Activated naive CD4-positive, alpha-beta T cell treated with anti-CD3 and anti-CD28 coated beads for 36 hours (primary cell): Measurements from ENCODE around the gene TMEM200A. TPM values are rescaled to one million over a fixed set of nuclear protein-coding genes. Genes with fewer than 3 reads are reported as not detected.

Experiments
- CTCF ChIA-PET: fragments of 350-600 bp; sonication (Branson Sonifier 250); formaldehyde crosslinking; loops from one replicate; lab custom pipeline; 2021; ENCODE audit warnings: antibody characterized with exemption; lab: Charles Lee
- DNase-seq: peaks from one replicate; pipeline ENCODE4 v3.0.0-alpha.2; 2020
- H3K27ac Mint-ChIP-seq: one replicate; pipeline ENCODE4 v1.8.0; 2021; ENCODE audit warnings: mild to moderate bottlenecking, mixed read lengths
- H3K27me3 Mint-ChIP-seq: one replicate; pipeline ENCODE4 v1.8.0; 2021; ENCODE audit warnings: low read depth, mixed read lengths
- H3K36me3 Mint-ChIP-seq: one replicate; pipeline ENCODE4 v1.8.0; 2021; ENCODE audit warnings: low read depth, mixed read lengths
- H3K4me1 Mint-ChIP-seq: one replicate; pipeline ENCODE4 v1.8.0; 2021; ENCODE audit warnings: low read depth, mixed read lengths
- H3K4me3 Mint-ChIP-seq: one replicate; pipeline ENCODE4 v1.8.0; 2021; ENCODE audit warnings: mild to moderate bottlenecking, moderate library complexity, mixed read lengths
- H3K9me3 Mint-ChIP-seq: one replicate; pipeline ENCODE4 v1.8.0; 2021; ENCODE audit warnings: mixed read lengths
- intact Hi-C: fragments of 100-400 bp; cut with micrococcal nuclease; formaldehyde crosslinking; loops from one replicate; pipeline ENCODE4 v1.15.1; 2023
- total RNA-seq, 2 experiments: library from RNA; stranded (reverse); gene quantifications; one replicate each; pipeline ENCODE4 v1.2.3, GENCODE V29; 2021

TMEM200A gene
- total RNA-seq, 2 experiments from 2014 or later, result not detected

GRCh38 chr6:130467146-130468050, 101.6 kb downstream of the TMEM200A start:
- no peaks in the 10 kb centered on the region for H3K36me3 Mint-ChIP-seq
- H3K27me3 Mint-ChIP-seq, result no peaks in the 10 kb centered on the region
- H3K4me3 Mint-ChIP-seq, result no peak overlapping the region
- no peaks in the 10 kb centered on the region for H3K4me1 Mint-ChIP-seq
- CTCF ChIA-PET, result interaction anchor here (0.8 kb wide), 1 partner anchor 231 kb away, joined by 3 read pairs; no protein-coding TSS in a partner anchor
- no peak for DNase-seq
- H3K27ac Mint-ChIP-seq, result no peak overlapping the region
- intact Hi-C loops, result no loop called here
- no peaks in the 10 kb centered on the region for H3K9me3 Mint-ChIP-seq

DNA sequence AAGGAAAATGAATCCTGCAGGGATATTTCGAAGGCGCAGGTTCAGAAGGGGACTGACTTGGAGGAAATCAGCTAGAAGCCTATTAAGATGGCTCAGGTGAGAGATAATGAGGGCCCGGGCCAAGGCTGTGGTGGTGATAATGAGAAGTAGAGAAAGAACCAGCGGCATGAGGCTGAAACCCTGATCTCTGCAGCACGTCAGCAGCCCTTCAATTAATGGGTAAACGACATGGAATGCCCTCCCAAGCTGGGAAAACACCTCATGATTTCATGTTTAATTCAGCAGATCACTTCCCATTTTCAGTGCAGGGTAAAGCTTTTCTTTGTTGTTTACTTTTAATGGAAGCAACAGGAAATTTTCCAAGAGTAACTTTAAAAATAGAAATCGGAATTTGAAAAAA, 104.9 kb downstream of the TMEM200A start:
- Mint-ChIP-seq H3K27me3 (no peaks in the 10 kb centered on the region), H3K36me3 (no peaks in the 10 kb centered on the region), H3K9me3 (no peaks in the 10 kb centered on the region), H3K27ac (no peak overlapping the region), H3K4me3 (no peak overlapping the region), H3K4me1 (no peaks in the 10 kb centered on the region)
- intact Hi-C loops, result no loop called here
- CTCF ChIA-PET, result no interaction called here
- no peak for DNase-seq

DNA sequence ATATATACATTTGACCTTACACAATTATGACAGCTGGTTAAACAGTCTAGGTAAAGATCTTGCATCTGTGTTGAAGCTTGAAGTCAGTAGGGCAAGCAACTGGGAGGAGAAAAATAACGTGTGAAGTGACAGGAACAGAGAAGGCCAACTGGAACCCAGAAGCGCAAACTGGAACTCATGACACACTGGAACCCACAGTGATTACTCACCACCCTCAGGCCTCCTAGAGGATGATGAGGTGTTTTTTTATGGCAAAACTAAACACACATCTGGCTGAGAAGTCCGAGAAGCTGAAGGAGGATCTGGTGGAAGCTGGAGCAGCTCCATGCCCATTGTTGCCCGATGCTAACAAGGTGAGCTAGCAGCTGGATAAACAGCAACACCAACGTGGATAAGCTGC, 108.1 kb downstream of the TMEM200A start:
- intact Hi-C loops, result no loop called here
- H3K4me3 Mint-ChIP-seq, result no peak overlapping the region

GRCh38 chr6:130482645-130483390, 117.0 kb downstream of the TMEM200A start:
- DNase-seq, result no peak
- CTCF ChIA-PET, result interaction anchor here (0.5 to 0.6 kb wide), 3 partner anchors 22 to 159 kb away, joined by 3 to 6 read pairs (median 4); no protein-coding TSS in a partner anchor
- intact Hi-C loops, result no loop called here
- H3K9me3 Mint-ChIP-seq, result peaks cover 7% of the 10 kb centered on the region
- H3K36me3 Mint-ChIP-seq, result peaks cover 4% of the 10 kb centered on the region
- no peaks in the 10 kb centered on the region for H3K27me3 Mint-ChIP-seq
- no peak overlapping the region for H3K27ac Mint-ChIP-seq
- H3K4me1 Mint-ChIP-seq, result peaks cover 23% of the 10 kb centered on the region
- no peak overlapping the region for H3K4me3 Mint-ChIP-seq

More for the DNA sequence above, 108.1 kb downstream of the TMEM200A start:
- H3K27me3 Mint-ChIP-seq, result no peaks in the 10 kb centered on the region
- no peak overlapping the region for H3K27ac Mint-ChIP-seq
- peaks cover 4% of the 10 kb centered on the region for H3K36me3 Mint-ChIP-seq
- no peaks in the 10 kb centered on the region for H3K4me1 Mint-ChIP-seq
- CTCF ChIA-PET, result interaction anchor here (0.6 to 0.7 kb wide), 2 partner anchors 11 to 94 kb away, joined by 3 read pairs; no protein-coding TSS in a partner anchor
- DNase-seq, result no peak
- H3K9me3 Mint-ChIP-seq, result peaks cover 9% of the 10 kb centered on the region

- intact Hi-C loops, result no loop called here
- DNase-seq, result no peak
- H3K4me1 Mint-ChIP-seq, result peaks cover 23% of the 10 kb centered on the region
- CTCF ChIA-PET, result no interaction called here
- peaks cover 2% of the 10 kb centered on the region for H3K36me3 Mint-ChIP-seq
- H3K4me3 Mint-ChIP-seq, result no peak overlapping the region
- no peak overlapping the region for H3K27ac Mint-ChIP-seq
- H3K9me3 Mint-ChIP-seq, result peaks cover 3% of the 10 kb centered on the region
- no peaks in the 10 kb centered on the region for H3K27me3 Mint-ChIP-seq
Measured at GRCh38 chr6:130485870-130486269, 120.1 kb downstream of the TMEM200A start.

GRCh38 chr6:130486417-130486816, 120.6 kb downstream of the TMEM200A start:
- peaks cover 3% of the 10 kb centered on the region for H3K9me3 Mint-ChIP-seq
- CTCF ChIA-PET, result no interaction called here
- peaks cover 21% of the 10 kb centered on the region for H3K4me1 Mint-ChIP-seq
- H3K4me3 Mint-ChIP-seq, result no peak overlapping the region
- peaks cover 2% of the 10 kb centered on the region for H3K36me3 Mint-ChIP-seq
- intact Hi-C loops, result no loop called here
- no peak for DNase-seq
- H3K27me3 Mint-ChIP-seq, result no peaks in the 10 kb centered on the region
- no peak overlapping the region for H3K27ac Mint-ChIP-seq

DNA sequence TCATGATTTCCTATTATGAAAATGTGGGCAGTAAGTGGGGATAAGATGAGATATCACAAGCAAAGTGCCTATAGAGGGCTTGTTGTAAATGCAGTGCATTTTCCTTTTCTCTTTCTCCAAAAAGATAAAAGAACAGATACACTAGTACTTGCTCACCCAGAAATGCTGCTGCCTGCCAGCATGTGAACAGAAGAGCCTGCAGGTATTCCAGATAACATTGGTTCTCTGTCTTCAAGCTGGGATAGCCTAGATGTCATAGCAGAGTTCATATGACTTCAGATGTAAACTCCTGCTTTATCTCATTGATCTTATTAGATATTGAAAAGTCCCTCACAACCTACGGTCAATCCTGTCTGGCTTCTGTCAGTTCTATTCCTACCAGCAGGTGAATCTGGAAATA, 123.7 kb downstream of the TMEM200A start:
- no peak for DNase-seq
- CTCF ChIA-PET, result interaction anchor here (0.8 kb wide), 1 partner anchor 209 kb away, joined by 3 read pairs; no protein-coding TSS in a partner anchor
- H3K9me3 Mint-ChIP-seq, result peaks cover 9% of the 10 kb centered on the region
- H3K27me3 Mint-ChIP-seq, result no peaks in the 10 kb centered on the region
- no peak overlapping the region for H3K4me3 Mint-ChIP-seq
- H3K27ac Mint-ChIP-seq, result no peak overlapping the region
- intact Hi-C loops, result no loop called here
- no peaks in the 10 kb centered on the region for H3K4me1 Mint-ChIP-seq
- peaks cover 2% of the 10 kb centered on the region for H3K36me3 Mint-ChIP-seq

Other genes with a start within 250 kb of the TMEM200A start
- gene SAMD3, start 143.1 kb upstream of the TMEM200A start, total RNA-seq, result 1 to 10 TPM; 1.0 to 2.3 TPM